Pancreas (tissue), 10 donors: ENCODE results near the gene SLC26A8. TPM values are rescaled to one million over a fixed set of nuclear protein-coding genes. Genes with fewer than 3 reads are reported as not detected.
"Not testable (repeated sequence)": the region's sequence is repeated elsewhere in the genome, so short reads cannot be mapped to it uniquely, and the experiment has no call there.

Source experiments
- ATAC-seq, 4 donors: fragments of 200-7000 bp; cut with Tn5 transposase; one replicate each; pipeline versions ENCODE4 v1.8.0 to v1.9.1; 2020; ENCODE audit warnings: mild to moderate bottlenecking in 4 of 4, moderate library complexity in 4 of 4
- DNase-seq, 6 donors: peaks; one replicate each; pipeline ENCODE4 v3.0.0-alpha.2; 2020
- FAIRE-seq: peaks from 2 replicates; lab custom pipeline; 2012; peaks lifted over from hg19 to GRCh38; lab: Jason Lieb, UNC
- H3K27ac ChIP-seq, 4 donors: fragments of 200-600 bp; sonication (generic); 1 replicate in 3 of 4; 2 replicates in 1 of 4; pipeline versions ENCODE4 v1.5.0 to v1.8.0; 2020
- H3K27me3 ChIP-seq, 4 donors: fragments of 200-600 bp; one replicate each; pipeline ENCODE4 v1.8.0; 2021
- H3K36me3 ChIP-seq, 3 donors: fragments of 200-600 bp; sonication (generic) in 1 of 3; one replicate each; pipeline versions ENCODE4 v1.5.0 to v1.8.0; 2020 to 2021
- H3K4me1 ChIP-seq, 3 donors: fragments of 200-600 bp; one replicate each; pipeline ENCODE4 v1.8.0; 2021
- H3K4me3 ChIP-seq, 4 donors: fragments of 200-600 bp; sonication (generic) in 2 of 4; one replicate each; pipeline versions ENCODE4 v1.5.0 to v1.8.0; 2020 to 2021
- H3K9me3 ChIP-seq, 4 donors: fragments of 200-600 bp; one replicate each; pipeline ENCODE4 v1.8.0; 2021
- WGBS, 2 donors: extraction: QIAGEN DNeasy Blood & Tissue Kit; methylation state at CpG; one replicate each; pipeline ENCODE4 v1.1.7; 2013; 5-methylcytosine and 5-hydroxymethylcytosine counted together
- intact Hi-C, 3 donors: fragments of 100-400 bp; cut with DNase I; formaldehyde crosslinking; loops; one replicate each; pipeline versions ENCODE4 v1.11.1 to v1.14.2; 2022
- polyA plus RNA-seq, 2 donors: library from polyadenylated mRNA; stranded (reverse); fragments of 200-250 nt; gene quantifications; one replicate each; pipeline ENCODE4 v1.2.3, GENCODE V29; 2013
- total RNA-seq, 6 donors: library from RNA; stranded (reverse); fragmentation: NEBNext Ultra II Directional in 4 of 6; extraction: Animal tissue kit (Norgen Biotek cat#: 25700) in 4 of 6; gene quantifications; one replicate each; pipeline versions ENCODE4 v1.2.1 to v1.2.4, GENCODE V29; 2021 to 2023
- TF ChIP-seq, protein P1 (sequence below), 4 donors: fragments of 200-600 bp; sonication (generic) in 3 of 4; IDR thresholded peaks; one replicate each; pipeline versions ENCODE4 v1.5.0 to v1.8.0; 2021; ENCODE audit warnings: antibody characterized with exemption in 4 of 4
- donor health status: healthy with polysubstance abuse.
- donor health status: DM: no; HTN: no; CAD: no; lungs with moderate emphysema.
- donor health status: DM: no; HTN: no; CAD: no.
- donor health status: control.
- donor health status: control.
- donor health status: Bipolar disorder and iron deficiency.
- donor health status: DM: yes; HTN: yes; CAD: no.
- donor health status: DM: no; HTN: no; CAD: no.
- donor health status: DM: no; HTN: no; CAD: no.
- donor health status: DM: yes; HTN: yes; CAD: no.

Gene SLC26A8
- total and polyA plus RNA-seq, 8 donors, result 0.06 to 0.11 (median 0.07) TPM; not detected in 5

DNA sequence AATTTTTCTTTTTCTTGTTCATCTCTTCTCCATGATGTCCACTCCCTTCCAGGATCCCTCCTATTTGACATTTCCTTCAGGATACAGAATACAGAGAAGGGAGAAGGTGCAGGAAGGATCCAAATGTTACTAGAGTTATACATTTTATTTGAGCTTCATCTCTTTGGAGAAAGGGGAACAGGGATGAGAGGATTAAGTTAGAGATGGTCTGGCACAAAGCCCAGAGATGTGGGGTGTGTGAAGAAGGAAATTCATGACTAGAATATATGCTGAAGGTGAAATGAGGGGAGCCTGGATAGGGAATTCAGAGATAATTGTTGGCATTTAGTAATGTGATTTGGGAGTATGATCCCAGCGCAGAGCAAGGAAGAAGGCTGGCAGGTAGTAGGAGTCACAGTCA, 81.1 kb downstream of the SLC26A8 start:
- no peaks in the 10 kb centered on the region for H3K36me3 ChIP-seq
- ATAC-seq (no peak), DNase-seq (no peak), FAIRE-seq (no peak)
- no peak overlapping the region for H3K4me3 ChIP-seq
- intact Hi-C loops, result no loop called here
- TF ChIP-seq, protein P1, sequence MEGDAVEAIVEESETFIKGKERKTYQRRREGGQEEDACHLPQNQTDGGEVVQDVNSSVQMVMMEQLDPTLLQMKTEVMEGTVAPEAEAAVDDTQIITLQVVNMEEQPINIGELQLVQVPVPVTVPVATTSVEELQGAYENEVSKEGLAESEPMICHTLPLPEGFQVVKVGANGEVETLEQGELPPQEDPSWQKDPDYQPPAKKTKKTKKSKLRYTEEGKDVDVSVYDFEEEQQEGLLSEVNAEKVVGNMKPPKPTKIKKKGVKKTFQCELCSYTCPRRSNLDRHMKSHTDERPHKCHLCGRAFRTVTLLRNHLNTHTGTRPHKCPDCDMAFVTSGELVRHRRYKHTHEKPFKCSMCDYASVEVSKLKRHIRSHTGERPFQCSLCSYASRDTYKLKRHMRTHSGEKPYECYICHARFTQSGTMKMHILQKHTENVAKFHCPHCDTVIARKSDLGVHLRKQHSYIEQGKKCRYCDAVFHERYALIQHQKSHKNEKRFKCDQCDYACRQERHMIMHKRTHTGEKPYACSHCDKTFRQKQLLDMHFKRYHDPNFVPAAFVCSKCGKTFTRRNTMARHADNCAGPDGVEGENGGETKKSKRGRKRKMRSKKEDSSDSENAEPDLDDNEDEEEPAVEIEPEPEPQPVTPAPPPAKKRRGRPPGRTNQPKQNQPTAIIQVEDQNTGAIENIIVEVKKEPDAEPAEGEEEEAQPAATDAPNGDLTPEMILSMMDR (IDR thresholded peaks at IDR 0.05), result no peak
- 90 to 94% methylated on average over 1 of the region's 1 CpG for WGBS, 2 donors
- no peaks in the 10 kb centered on the region for H3K27me3 ChIP-seq
- no peak overlapping the region for H3K27ac ChIP-seq
- no peaks in the 10 kb centered on the region for H3K9me3 ChIP-seq
- H3K4me1 ChIP-seq, result no peaks in the 10 kb centered on the region

- TF ChIP-seq, protein P1 (IDR thresholded peaks at IDR 0.05), result no peak
- H3K9me3 ChIP-seq, result no peaks in the 10 kb centered on the region
- intact Hi-C loops, result no loop called here
Measured at GRCh38 chr6:35942355-35942754, 82.1 kb downstream of the SLC26A8 start.

GRCh38 chr6:35941170-35941569, 83.3 kb downstream of the SLC26A8 start:
- WGBS, 2 donors, result 88 to 94% methylated on average over 7 of the region's 7 CpGs
- H3K36me3 ChIP-seq, H3K4me3 ChIP-seq, H3K27me3 ChIP-seq, ATAC-seq, H3K9me3 ChIP-seq, H3K27ac ChIP-seq, intact Hi-C loops, DNase-seq, H3K4me1 ChIP-seq, FAIRE-seq: not testable (repeated sequence)

More at GRCh38 chr6:35942355-35942754, 82.1 kb downstream of the SLC26A8 start:
- H3K27me3 ChIP-seq, result no peaks in the 10 kb centered on the region
- H3K27ac ChIP-seq, result no peak overlapping the region
- FAIRE-seq (no peak), ATAC-seq (no peak), DNase-seq (no peak)
- H3K4me3 ChIP-seq, result no peak overlapping the region
- H3K36me3 ChIP-seq, result no peaks in the 10 kb centered on the region
- H3K4me1 ChIP-seq, result no peaks in the 10 kb centered on the region

DNA sequence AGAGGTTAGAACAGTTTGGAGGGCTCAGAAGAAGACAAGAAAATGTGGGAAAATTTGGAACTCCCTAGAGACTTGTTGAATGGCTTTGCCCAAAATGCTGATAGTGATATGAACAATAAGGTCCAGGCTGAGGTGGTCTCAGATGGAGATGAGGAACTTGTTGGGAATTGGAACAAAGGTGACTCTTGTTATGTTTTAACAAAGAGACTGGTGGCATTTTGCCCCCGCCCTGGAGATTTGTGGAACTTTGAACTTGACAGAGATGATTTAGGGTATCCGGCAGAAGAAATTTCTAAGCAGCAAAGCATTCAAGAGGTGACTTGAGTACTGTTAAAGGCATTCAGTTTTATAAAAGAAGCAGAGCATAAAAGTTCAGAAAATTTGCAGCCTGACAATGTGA, 84.4 kb downstream of the SLC26A8 start:
- 96 to 100% methylated on average over 2 of the region's 2 CpGs for WGBS, 2 donors
- H3K27ac ChIP-seq, ATAC-seq, H3K27me3 ChIP-seq, H3K36me3 ChIP-seq, H3K4me3 ChIP-seq, DNase-seq, intact Hi-C loops, H3K4me1 ChIP-seq, H3K9me3 ChIP-seq, FAIRE-seq: not testable (repeated sequence)

- FAIRE-seq, H3K9me3 ChIP-seq, H3K27me3 ChIP-seq, ATAC-seq, H3K27ac ChIP-seq, intact Hi-C loops, H3K36me3 ChIP-seq, H3K4me3 ChIP-seq, H3K4me1 ChIP-seq, DNase-seq: not testable (repeated sequence)
- 82 to 94% methylated on average over 5 of the region's 5 CpGs for WGBS, 2 donors
Measured at GRCh38 chr6:35939259-35939658, 85.2 kb downstream of the SLC26A8 start.

- no peak for ATAC-seq
- no peak for FAIRE-seq
- Histone ChIP-seq H3K27ac (no peak overlapping the region), H3K36me3 (no peaks in the 10 kb centered on the region), H3K4me1 (no peaks in the 10 kb centered on the region), H3K27me3 (no peaks in the 10 kb centered on the region), H3K9me3 (no peaks in the 10 kb centered on the region), H3K4me3 (no peak overlapping the region)
- TF ChIP-seq, protein P1 (IDR thresholded peaks at IDR 0.05), result no peak
- WGBS, 2 donors, result 86 to 93% methylated on average over 1 of the region's 1 CpG
- DNase-seq, result no peak
- intact Hi-C loops, result no loop called here
Measured at GRCh38 chr6:35936681-35937359, 87.6 kb downstream of the SLC26A8 start.
